Testis (tissue), 3 donors: ENCODE data around the gene GMPPB. TPM values are rescaled to one million over a fixed set of nuclear protein-coding genes. Genes with fewer than 3 reads are reported as not detected.

Source experiments
- DNase-seq: peaks from one replicate; pipeline ENCODE4 v3.0.0-alpha.2; 2019
- H3K27ac ChIP-seq, 2 donors: fragments of 200-600 bp; sonication (generic); one replicate each; pipeline ENCODE4 v1.5.1; 2019
- H3K27me3 ChIP-seq: fragments of 200-600 bp; sonication (generic); one replicate; pipeline ENCODE4 v1.5.1; 2019
- H3K36me3 ChIP-seq: fragments of 200-600 bp; sonication (generic); one replicate; pipeline ENCODE4 v1.5.1; 2017; ENCODE audit warnings: low read depth; ENCODE audit errors: missing control alignments
- H3K4me1 ChIP-seq: fragments of 200-600 bp; sonication (generic); one replicate; pipeline ENCODE4 v1.5.1; 2019
- H3K4me3 ChIP-seq, 2 donors: fragments of 200-600 bp; sonication (generic); one replicate each; pipeline ENCODE4 v1.5.1; 2017 to 2019
- H3K9me3 ChIP-seq: fragments of 200-600 bp; sonication (generic); one replicate; pipeline ENCODE4 v1.5.1; 2017
- POLR2A ChIP-seq: fragments of 450-650 bp; IDR thresholded peaks from one replicate; pipeline ENCODE4 v1.6.1; 2017; ENCODE audit warnings: antibody characterized with exemption, mild to moderate bottlenecking, moderate library complexity
- WGBS, 2 donors: methylation state at CpG; one replicate each; pipeline ENCODE4 v1.1.5; 2018; 5-methylcytosine and 5-hydroxymethylcytosine counted together
- intact Hi-C: fragments of 100-400 bp; cut with DNase I; formaldehyde crosslinking; loops from one replicate; pipeline ENCODE4 v1.15.1; 2023; ENCODE audit warnings: low total_unique reads
- polyA plus RNA-seq: library from polyadenylated mRNA; stranded (reverse); fragments of 350-450 nt; fragmentation: Illumina TruSeq; extraction: RNeasy Lipid Tissue Mini Kit (QIAGEN cat#74804); gene quantifications from one replicate; pipeline ENCODE4 v1.2.3, GENCODE V29; 2014; ENCODE audit warnings: low read depth, low replicate concordance; ENCODE audit not compliant: insufficient read depth
- total RNA-seq, 2 donors: library from RNA; depleted of rRNA; stranded (reverse); fragments of >200 nt; gene quantifications; one replicate each; pipeline ENCODE4 v1.2.3, GENCODE V29; 2016
- TF ChIP-seq, protein P1 (sequence below), 3 experiments: fragments of 450-650 bp in 2 of 3; fragments of 200-600 bp in 1 of 3; sonication (generic) in 1 of 3; IDR thresholded peaks; one replicate each; pipeline ENCODE4 v1.5.1; 2016 to 2019; ENCODE audit warnings: antibody characterized with exemption in 3 of 3, mild to moderate bottlenecking in 2 of 3, moderate library complexity in 1 of 3

Gene GMPPB
- total and polyA plus RNA-seq, 3 donors from 2014 or later = 15.7 to 23.4 (median 16.8) TPM

DNA sequence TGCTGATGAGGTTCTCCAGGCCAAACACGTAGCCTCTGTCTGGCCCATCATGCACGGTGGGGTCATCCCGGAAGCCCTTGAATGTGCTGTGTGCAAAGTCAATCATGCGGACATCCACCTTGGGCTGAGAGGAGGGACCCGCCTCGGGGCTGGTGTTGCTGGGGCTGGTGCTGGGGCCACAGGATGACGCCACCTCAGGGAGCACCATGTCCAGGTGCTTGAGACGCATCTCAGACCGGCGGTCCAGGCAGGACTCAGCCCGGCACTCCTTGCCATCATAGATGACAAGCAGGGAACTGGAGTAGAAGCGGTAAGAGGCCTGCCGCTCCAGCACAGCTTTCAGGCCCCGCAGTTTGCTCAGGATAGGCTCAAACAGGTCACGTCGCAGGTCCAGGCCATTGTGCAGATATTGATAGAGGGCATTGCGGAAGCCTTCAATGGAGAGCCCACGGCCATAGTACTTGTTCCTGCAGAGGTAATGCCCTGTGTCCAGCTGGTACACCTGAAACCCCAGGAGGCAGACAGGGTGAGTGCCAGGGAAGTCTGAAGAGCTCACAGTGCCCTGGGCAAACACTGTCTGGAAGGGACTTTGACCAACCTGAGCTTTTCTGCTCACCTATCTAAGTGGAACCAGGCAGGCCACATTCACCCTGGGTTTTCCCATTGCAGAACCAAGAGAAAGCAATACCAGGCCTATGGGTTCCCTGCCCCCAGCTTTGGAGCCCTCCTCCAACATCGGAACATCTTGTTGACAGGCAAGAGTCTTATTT, 3.6 kb upstream of the GMPPB start:
- TF ChIP-seq, protein P1, sequence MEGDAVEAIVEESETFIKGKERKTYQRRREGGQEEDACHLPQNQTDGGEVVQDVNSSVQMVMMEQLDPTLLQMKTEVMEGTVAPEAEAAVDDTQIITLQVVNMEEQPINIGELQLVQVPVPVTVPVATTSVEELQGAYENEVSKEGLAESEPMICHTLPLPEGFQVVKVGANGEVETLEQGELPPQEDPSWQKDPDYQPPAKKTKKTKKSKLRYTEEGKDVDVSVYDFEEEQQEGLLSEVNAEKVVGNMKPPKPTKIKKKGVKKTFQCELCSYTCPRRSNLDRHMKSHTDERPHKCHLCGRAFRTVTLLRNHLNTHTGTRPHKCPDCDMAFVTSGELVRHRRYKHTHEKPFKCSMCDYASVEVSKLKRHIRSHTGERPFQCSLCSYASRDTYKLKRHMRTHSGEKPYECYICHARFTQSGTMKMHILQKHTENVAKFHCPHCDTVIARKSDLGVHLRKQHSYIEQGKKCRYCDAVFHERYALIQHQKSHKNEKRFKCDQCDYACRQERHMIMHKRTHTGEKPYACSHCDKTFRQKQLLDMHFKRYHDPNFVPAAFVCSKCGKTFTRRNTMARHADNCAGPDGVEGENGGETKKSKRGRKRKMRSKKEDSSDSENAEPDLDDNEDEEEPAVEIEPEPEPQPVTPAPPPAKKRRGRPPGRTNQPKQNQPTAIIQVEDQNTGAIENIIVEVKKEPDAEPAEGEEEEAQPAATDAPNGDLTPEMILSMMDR (IDR thresholded peaks at IDR 0.05) = no peak
- TF ChIP-seq POLR2A = no peak
- intact Hi-C loops = no loop called here
- H3K27me3 ChIP-seq = no peaks in the 10 kb centered on the region
- no peaks in the 10 kb centered on the region for H3K9me3 ChIP-seq
- peak; percentile 12 for DNase-seq
- H3K36me3 ChIP-seq = no peaks in the 10 kb centered on the region
- H3K27ac ChIP-seq = no peak overlapping the region
- 69 to 87% methylated on average over 4 to 19 of the region's 19 CpGs for WGBS, 2 donors
- peaks cover 16% of the 10 kb centered on the region for H3K4me1 ChIP-seq
- no peak overlapping the region for H3K4me3 ChIP-seq

DNA sequence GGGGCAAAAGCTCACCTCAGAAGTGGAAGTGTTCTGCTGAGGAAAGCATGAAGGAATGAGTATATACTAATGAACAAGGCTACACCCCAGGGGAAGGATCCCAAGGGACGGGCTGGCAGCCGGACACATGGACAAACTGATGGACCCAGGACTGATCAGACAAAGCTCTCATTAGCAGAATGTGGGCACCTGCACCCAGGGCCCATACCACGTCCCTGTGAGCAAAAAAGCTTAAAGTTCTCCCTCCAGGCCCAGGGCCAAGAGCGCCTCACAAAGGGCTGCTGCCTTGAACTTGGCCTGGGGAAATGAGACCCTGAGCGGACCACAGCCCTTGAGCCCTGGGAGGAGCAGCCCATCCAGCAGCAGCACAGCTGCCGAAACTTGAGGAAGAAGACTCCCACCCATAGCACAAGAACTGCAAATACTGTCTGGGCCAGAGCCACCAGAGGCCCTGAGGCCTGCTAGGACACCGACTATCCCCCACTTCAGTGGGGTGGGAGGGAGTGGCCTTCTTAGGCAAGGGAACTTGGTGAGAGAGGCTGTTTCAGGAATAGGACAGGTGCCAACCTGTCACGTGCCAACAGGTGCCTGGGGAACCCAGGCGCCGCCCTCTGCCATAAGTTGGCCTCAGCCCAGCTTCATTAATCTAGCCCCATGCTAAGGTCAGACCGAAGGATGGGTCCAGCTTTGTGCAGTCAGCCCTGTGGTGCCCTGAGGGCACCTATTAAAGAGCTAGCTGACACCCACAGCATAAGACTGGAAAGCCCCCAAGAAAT, 2.3 kb upstream of the GMPPB start:
- H3K27ac ChIP-seq = peak overlapping the region in 1 of 2 donors; percentile 25
- no peak for DNase-seq
- TF ChIP-seq, protein P1 (IDR thresholded peaks at IDR 0.05) = no peak
- no peak for TF ChIP-seq POLR2A
- H3K4me3 ChIP-seq = no peak overlapping the region
- WGBS, 2 donors = 74 to 79% methylated on average over 7 to 11 of the region's 11 CpGs
- H3K36me3 ChIP-seq = no peaks in the 10 kb centered on the region
- intact Hi-C loops = no loop called here
- no peaks in the 10 kb centered on the region for H3K9me3 ChIP-seq
- no peaks in the 10 kb centered on the region for H3K27me3 ChIP-seq
- peaks cover 17% of the 10 kb centered on the region for H3K4me1 ChIP-seq

DNA sequence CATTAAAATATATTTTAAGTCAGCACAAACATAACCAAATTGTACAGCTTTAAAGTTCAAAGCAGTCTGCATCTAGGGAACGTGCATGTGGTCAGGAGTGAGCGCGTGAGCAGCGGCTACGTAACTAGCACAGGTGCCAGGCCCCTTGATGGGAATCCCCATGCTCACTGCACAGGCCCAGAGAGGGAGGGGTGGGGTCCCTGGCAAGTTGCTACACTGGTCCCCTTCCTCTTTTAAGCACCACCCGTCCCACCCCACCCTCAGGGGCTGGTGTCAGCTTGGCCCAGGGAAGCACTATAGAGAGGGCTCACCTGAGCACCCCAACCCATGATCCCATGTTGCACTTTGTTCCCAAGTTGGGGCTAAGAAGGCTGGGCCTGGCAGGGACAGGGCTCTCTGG, 835 bp upstream of the GMPPB start:
- DNase-seq = peak; percentile 56
- Histone ChIP-seq H3K4me1 (peaks cover 17% of the 10 kb centered on the region), H3K27ac (peak overlapping the region; percentile 77 to 92), H3K36me3 (no peaks in the 10 kb centered on the region), H3K9me3 (no peaks in the 10 kb centered on the region), H3K27me3 (no peaks in the 10 kb centered on the region), H3K4me3 (peak overlapping the region; percentile 65 to 99)
- intact Hi-C loops = no loop called here
- WGBS, 2 donors = 10 to 16% methylated on average over 5 to 6 of the region's 6 CpGs
- TF ChIP-seq, protein P1 (IDR thresholded peaks at IDR 0.05) = no peak
- no peak for TF ChIP-seq POLR2A

DNA sequence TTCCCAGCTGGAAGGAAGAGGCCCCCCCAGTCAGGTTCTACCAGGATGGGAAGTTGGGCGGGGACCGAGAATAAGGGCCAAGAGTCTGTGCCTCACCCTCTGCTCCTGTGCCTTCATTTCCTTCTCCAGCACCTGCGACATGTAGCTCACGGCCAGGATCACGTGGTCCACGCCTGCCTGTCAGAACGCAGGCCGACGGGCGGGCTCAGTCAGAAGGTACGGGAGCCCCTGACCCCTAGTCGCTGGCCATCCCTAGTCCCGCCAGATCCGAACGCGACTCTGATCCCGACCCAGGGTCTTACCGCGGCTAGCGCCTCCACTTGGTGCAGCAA, 489 bp downstream of the GMPPB start:
- Histone ChIP-seq H3K27me3 (no peaks in the 10 kb centered on the region), H3K27ac (peak overlapping the region; percentile 77 to 92), H3K4me3 (peak overlapping the region; percentile 65 to 99), H3K36me3 (no peaks in the 10 kb centered on the region), H3K4me1 (peaks cover 25% of the 10 kb centered on the region), H3K9me3 (no peaks in the 10 kb centered on the region)
- TF ChIP-seq POLR2A = no peak
- peak; percentile 72 for DNase-seq
- intact Hi-C loops = no loop called here
- 0% methylated on average over 6 to 7 of the region's 20 CpGs for WGBS, 2 donors

DNA sequence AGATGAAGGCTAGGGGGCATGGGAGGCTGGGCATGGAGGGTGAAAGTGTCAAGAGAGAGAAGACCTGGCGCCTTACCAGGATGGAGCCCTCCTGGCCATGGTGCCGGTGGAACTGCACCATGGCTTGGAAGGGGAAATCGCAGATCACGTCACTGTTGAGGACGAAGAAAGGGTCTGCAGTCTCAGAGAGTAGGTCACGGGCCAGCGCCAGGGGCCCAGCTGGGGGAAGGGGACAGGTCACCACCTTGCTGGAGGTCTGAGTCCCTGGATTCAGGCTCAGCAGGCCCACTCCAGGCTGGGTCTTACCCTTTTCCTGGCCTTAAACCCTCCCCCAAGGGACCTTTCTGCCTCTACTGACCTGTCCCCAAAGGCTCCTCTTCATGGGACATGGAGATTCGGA, 855 bp downstream of the GMPPB start:
- H3K9me3 ChIP-seq = no peaks in the 10 kb centered on the region
- no peaks in the 10 kb centered on the region for H3K36me3 ChIP-seq
- no peak for DNase-seq
- H3K27me3 ChIP-seq = no peaks in the 10 kb centered on the region
- H3K27ac ChIP-seq = peak overlapping the region; percentile 77 to 92
- 56 to 67% methylated on average over 7 to 8 of the region's 8 CpGs for WGBS, 2 donors
- H3K4me1 ChIP-seq = peaks cover 25% of the 10 kb centered on the region
- intact Hi-C loops = no loop called here
- TF ChIP-seq POLR2A = no peak
- TF ChIP-seq, protein P1 (IDR thresholded peaks at IDR 0.05) = no peak
- H3K4me3 ChIP-seq = peak overlapping the region; percentile 65 to 99
